ENCODE measurements around the gene IGDCC3. TPM values are rescaled to one million over a fixed set of nuclear protein-coding genes. Genes with fewer than 3 reads are reported as not detected.

The IGDCC3 gene
- total RNA-seq, 6 donors from 2014 or later, result 0.10 to 0.29 TPM; not detected in 4

DNA sequence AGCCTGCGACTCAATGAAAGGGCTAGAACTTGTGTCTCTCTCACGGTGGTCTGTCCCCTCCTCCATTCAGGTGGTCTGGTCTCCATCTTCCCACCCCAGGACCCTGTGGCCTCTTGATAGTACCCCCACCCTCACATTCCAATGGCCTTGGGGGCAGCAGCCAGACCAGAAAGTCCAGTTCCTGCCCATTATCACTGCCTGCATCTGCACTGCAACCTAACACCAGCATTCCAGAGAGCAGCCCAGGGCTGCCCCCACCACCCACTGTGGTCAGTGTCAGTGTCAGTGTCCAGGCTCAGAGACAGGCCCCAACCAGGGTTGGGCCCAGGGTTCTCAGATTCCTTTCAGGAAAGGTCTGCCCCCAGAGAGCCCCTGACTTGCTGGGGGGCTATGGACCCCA lies 12.6 kb downstream of the IGDCC3 start:
- no peak for DNase-seq
- H3K4me3 ChIP-seq, result no peak overlapping the region

GRCh38 chr15:65363766-65364165 lies 14.0 kb downstream of the IGDCC3 start:
- WGBS, 2 donors, result 86 to 92% methylated on average over 2 of the region's 2 CpGs
- TF ChIP-seq, protein P1, sequence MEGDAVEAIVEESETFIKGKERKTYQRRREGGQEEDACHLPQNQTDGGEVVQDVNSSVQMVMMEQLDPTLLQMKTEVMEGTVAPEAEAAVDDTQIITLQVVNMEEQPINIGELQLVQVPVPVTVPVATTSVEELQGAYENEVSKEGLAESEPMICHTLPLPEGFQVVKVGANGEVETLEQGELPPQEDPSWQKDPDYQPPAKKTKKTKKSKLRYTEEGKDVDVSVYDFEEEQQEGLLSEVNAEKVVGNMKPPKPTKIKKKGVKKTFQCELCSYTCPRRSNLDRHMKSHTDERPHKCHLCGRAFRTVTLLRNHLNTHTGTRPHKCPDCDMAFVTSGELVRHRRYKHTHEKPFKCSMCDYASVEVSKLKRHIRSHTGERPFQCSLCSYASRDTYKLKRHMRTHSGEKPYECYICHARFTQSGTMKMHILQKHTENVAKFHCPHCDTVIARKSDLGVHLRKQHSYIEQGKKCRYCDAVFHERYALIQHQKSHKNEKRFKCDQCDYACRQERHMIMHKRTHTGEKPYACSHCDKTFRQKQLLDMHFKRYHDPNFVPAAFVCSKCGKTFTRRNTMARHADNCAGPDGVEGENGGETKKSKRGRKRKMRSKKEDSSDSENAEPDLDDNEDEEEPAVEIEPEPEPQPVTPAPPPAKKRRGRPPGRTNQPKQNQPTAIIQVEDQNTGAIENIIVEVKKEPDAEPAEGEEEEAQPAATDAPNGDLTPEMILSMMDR (IDR thresholded peaks at IDR 0.05), result no peak
- TF ChIP-seq POLR2AphosphoS5 (IDR thresholded peaks at IDR 0.05), result no peak
- no peaks in the 10 kb centered on the region for H3K27me3 ChIP-seq
- no peaks in the 10 kb centered on the region for H3K36me3 ChIP-seq
- H3K4me1 ChIP-seq, result no peaks in the 10 kb centered on the region
- no peaks in the 10 kb centered on the region for H3K9me3 ChIP-seq
- no peak for ATAC-seq (ENCODE audit: low FRiP score in 2 of 2)
- no peak overlapping the region for H3K4me3 ChIP-seq
- no peak for DNase-seq
- no peak overlapping the region for H3K27ac ChIP-seq

More for the DNA sequence above, 12.6 kb downstream of the IGDCC3 start:
- Histone ChIP-seq H3K36me3 (no peaks in the 10 kb centered on the region), H3K4me1 (no peaks in the 10 kb centered on the region), H3K9me3 (no peaks in the 10 kb centered on the region), H3K27ac (no peak overlapping the region), H3K27me3 (no peaks in the 10 kb centered on the region)
- 68 to 73% methylated on average over 2 of the region's 2 CpGs for WGBS, 2 donors
- ATAC-seq (ENCODE audit: low FRiP score in 2 of 2), result peak in 1 of 2 donors; percentile 27
- no peak for TF ChIP-seq POLR2A (IDR thresholded peaks at IDR 0.05)
- TF ChIP-seq EP300 (IDR thresholded peaks at IDR 0.05), result no peak
- TF ChIP-seq, protein P1 (IDR thresholded peaks at IDR 0.05), result no peak
- TF ChIP-seq POLR2AphosphoS5 (IDR thresholded peaks at IDR 0.05), result no peak

GRCh38 chr15:65363306-65363705 lies 14.5 kb downstream of the IGDCC3 start:
- no peak for TF ChIP-seq EP300 (IDR thresholded peaks at IDR 0.05)
- TF ChIP-seq POLR2A (IDR thresholded peaks at IDR 0.05), result no peak
- TF ChIP-seq, protein P1 (IDR thresholded peaks at IDR 0.05), result no peak
- TF ChIP-seq POLR2AphosphoS5 (IDR thresholded peaks at IDR 0.05), result no peak
- Histone ChIP-seq H3K4me3 (no peak overlapping the region), H3K27ac (no peak overlapping the region), H3K4me1 (no peaks in the 10 kb centered on the region), H3K9me3 (no peaks in the 10 kb centered on the region), H3K36me3 (no peaks in the 10 kb centered on the region), H3K27me3 (no peaks in the 10 kb centered on the region)
- DNase-seq (peak in 1 of 2 donors; percentile 37), ATAC-seq (ENCODE audit: low FRiP score in 2 of 2) (no peak)
- 94 to 100% methylated on average over 1 to 7 of the region's 7 CpGs for WGBS, 2 donors

DNA sequence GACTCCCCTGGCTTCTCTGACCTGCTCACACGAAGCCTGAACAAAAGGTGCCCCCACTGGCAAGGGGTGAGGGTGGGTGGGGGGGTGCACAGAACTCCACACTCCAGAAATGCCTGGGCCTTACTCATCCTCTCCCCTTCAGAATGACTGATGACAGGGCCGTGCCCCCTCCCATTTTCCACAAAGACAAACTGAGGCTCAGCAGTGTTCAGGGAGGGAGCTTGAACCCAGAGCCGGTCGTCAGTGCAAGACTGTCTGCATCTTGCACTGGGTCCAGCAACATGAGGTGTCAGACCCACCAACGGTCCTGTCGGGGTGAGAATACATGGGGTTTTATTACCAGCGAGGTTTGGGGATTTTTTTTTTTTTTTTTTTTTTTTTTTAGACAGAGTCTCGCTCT lies 15.3 kb downstream of the IGDCC3 start:
- WGBS, 2 donors, result 86 to 92% methylated on average over 6 to 8 of the region's 8 CpGs
- TF ChIP-seq EP300 (IDR thresholded peaks at IDR 0.05), result no peak
- no peak for TF ChIP-seq POLR2A (IDR thresholded peaks at IDR 0.05)
- no peak for TF ChIP-seq POLR2AphosphoS5 (IDR thresholded peaks at IDR 0.05)
- TF ChIP-seq, protein P1 (IDR thresholded peaks at IDR 0.05), result no peak
- H3K4me3 ChIP-seq, result no peak overlapping the region
- no peaks in the 10 kb centered on the region for H3K4me1 ChIP-seq
- H3K36me3 ChIP-seq, result no peaks in the 10 kb centered on the region
- H3K27ac ChIP-seq, result no peak overlapping the region
- peaks cover 0 to 2% (median 0%) of the 10 kb centered on the region in 4 donors for H3K27me3 ChIP-seq
- H3K9me3 ChIP-seq, result no peaks in the 10 kb centered on the region
- no peak for ATAC-seq (ENCODE audit: low FRiP score in 2 of 2)
- no peak for DNase-seq

DNA sequence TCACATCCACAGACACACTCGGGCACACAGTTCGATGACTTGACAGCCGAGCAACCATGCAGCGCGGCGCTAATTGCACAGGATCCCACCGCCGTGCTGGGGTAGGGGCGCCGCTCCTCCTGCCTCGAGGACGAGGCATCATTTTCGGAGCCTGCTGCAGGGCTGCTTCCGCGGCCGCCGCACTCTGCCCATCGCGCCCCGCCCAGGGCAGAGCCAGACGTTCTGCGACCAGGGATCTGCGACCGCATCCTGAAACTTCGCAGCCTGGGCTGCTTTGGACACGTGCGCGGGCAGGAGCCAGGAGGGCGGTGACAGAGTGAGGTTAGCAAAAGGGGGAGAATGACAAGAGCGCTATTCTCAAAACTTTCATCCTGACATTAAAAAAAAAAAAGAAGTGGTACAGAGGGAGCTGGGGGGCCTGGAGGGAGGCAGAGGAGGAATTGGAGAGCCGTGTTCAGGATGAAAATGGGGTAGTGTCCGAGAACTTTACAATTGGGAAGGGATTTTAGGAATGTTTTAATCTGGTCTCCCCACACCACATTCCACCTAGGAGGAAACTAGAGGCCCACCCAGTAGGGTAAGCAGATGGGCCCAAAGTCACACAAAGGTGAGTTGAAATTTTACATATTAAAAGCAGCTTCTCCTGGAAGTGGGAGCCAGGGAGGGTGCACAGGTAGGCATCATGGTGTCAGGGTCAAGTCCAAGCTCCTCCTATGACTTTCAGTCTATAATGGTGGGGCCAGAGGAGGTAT lies 15.9 kb downstream of the IGDCC3 start:
- no peaks in the 10 kb centered on the region for H3K9me3 ChIP-seq
- no peak for ATAC-seq (ENCODE audit: low FRiP score in 2 of 2)
- H3K27me3 ChIP-seq, result peaks cover 0 to 3% (median 0%) of the 10 kb centered on the region in 4 donors
- no peak overlapping the region for H3K4me3 ChIP-seq
- no peak overlapping the region for H3K27ac ChIP-seq
- TF ChIP-seq, protein P1 (IDR thresholded peaks at IDR 0.05), result no peak
- TF ChIP-seq POLR2A (IDR thresholded peaks at IDR 0.05) (no peak), EP300 (IDR thresholded peaks at IDR 0.05) (no peak), POLR2AphosphoS5 (IDR thresholded peaks at IDR 0.05) (no peak)
- 80 to 86% methylated on average over 32 of the region's 32 CpGs for WGBS, 2 donors
- H3K36me3 ChIP-seq, result no peaks in the 10 kb centered on the region
- peak in 1 of 2 donors; percentile 70 for DNase-seq
- no peaks in the 10 kb centered on the region for H3K4me1 ChIP-seq

All from upper lobe of left lung (tissue), 6 donors.